Measurements from ENCODE around the gene DNAJB2. TPM values are rescaled to one million over a fixed set of nuclear protein-coding genes. Genes with fewer than 3 reads are reported as not detected.

DNAJB2 gene
- total and polyA plus RNA-seq, 2 of the 8 experiments (the other 6 are each of a cell fraction or from before 2014, with no cell fraction given) = 21.0 to 26.3 TPM

GRCh38 chr2:219268294-219268693 is 10.9 kb upstream of the DNAJB2 start:
- Histone ChIP-seq H3K79me2 (ENCODE audit: control insufficient read depth in 1 of 2, insufficient read depth in 2 of 2, low read length in 2 of 2) (no peaks in the 10 kb centered on the region), H3K4me1 (replicated peaks in 1 of 4; ENCODE audit: control insufficient read depth in 3 of 4, insufficient read depth in 4 of 4, low read length in 3 of 4) (no peaks in the 10 kb centered on the region), H3K9ac (replicated peaks in 1 of 4; ENCODE audit: extremely low read depth in 1 of 4, low read depth in 3 of 4, low read length in 3 of 4) (no peak overlapping the region), H3K4me2 (ENCODE audit: insufficient read depth in 1 of 2, low read depth in 2 of 2, low read length in 2 of 2) (no peak overlapping the region), H2AK5ac (ENCODE audit: low read depth, low read length) (no peak overlapping the region), H3K36me3 (ENCODE audit: control insufficient read depth in 2 of 4, insufficient read depth in 4 of 4, low read length in 3 of 4) (no peaks in the 10 kb centered on the region), H2BK120ac (replicated peaks; ENCODE audit: low read depth, low read length) (no peak overlapping the region), H2BK12ac (ENCODE audit: low read depth, low read length) (no peak overlapping the region), H3K14ac (ENCODE audit: insufficient read length) (no peak overlapping the region), H2BK5ac (ENCODE audit: low read depth, low read length) (no peak overlapping the region), H4K20me1 (replicated peaks in 1 of 2; ENCODE audit: control insufficient read depth in 1 of 2, insufficient read depth in 2 of 2, low read length in 2 of 2) (no peaks in the 10 kb centered on the region), H3K27me3 (replicated peaks in 1 of 4; ENCODE audit: control insufficient read depth in 3 of 4, extremely low read depth in 1 of 4, insufficient read depth in 3 of 4, low read length in 3 of 4) (peaks cover 0 to 3% (median 0%) of the 10 kb centered on the region in 4 experiments; a peak in 2 of 7 replicates), H4K5ac (ENCODE audit: insufficient read length, low read depth, low read length) (no peak overlapping the region), H4K8ac (ENCODE audit: extremely low read depth, insufficient read depth, low read length) (no peak overlapping the region), H3K23me2 (ENCODE audit: low read depth, low read length) (no peaks in the 10 kb centered on the region), H2BK15ac (ENCODE audit: low read length) (no peak overlapping the region), H3K4me3 (ENCODE audit: extremely low read depth in 1 of 4, insufficient read depth in 2 of 4, low read depth in 3 of 4, low read length in 4 of 4) (no peak overlapping the region), H3K9me3 (ENCODE audit: insufficient read depth in 2 of 2, low read depth in 1 of 2, low read length in 1 of 2) (no peaks in the 10 kb centered on the region), H3K23ac (ENCODE audit: insufficient read length) (no peak overlapping the region), H3K18ac (ENCODE audit: extremely low read depth, low read length) (no peak overlapping the region), H2BK20ac (ENCODE audit: low read length) (no peak overlapping the region), H3K56ac (replicated peaks; ENCODE audit: insufficient read length, low read depth, low read length) (no peak overlapping the region), H3K79me1 (ENCODE audit: low read depth, low read length) (no peaks in the 10 kb centered on the region), H2AFZ (ENCODE audit: low read length) (no peak overlapping the region), H3K27ac (ENCODE audit: low read depth, low read length) (no peak overlapping the region), H4K91ac (replicated peaks; ENCODE audit: insufficient read length, low read length) (no peak overlapping the region), H3K4ac (replicated peaks; ENCODE audit: insufficient read length, low read depth, low read length) (no peak overlapping the region)
- WGBS, 2 experiments (ENCODE audit: extremely low coverage in 1 of 2, insufficient coverage in 1 of 2, insufficient read length in 1 of 2, insufficient replicate concordance in 2 of 2, low coverage in 1 of 2, low lambda C conversion rate in 2 of 2, missing lambda C conversion rate in 1 of 2) = 80% methylated on average over 2 of the region's 2 CpGs; no CpG with 5 or more reads in 1 of the 2 experiments
- ChIA-PET CTCF (ENCODE audit: partially characterized antibody) (interaction anchor here (1.0 to 4.9 kb wide), 3 partner anchors 9 to 39 kb away, joined by 3 to 25 read pairs (median 6); partner anchors contain the start of genes ANKZF1, ATG9A and DNAJB2), POLR2A (ENCODE audit: partially characterized antibody) (no interaction called here)
- no peak for DNase-seq (ENCODE audit: low read depth in 1 of 2, low spot score in 2 of 2)
- TF ChIP-seq RFX5 (IDR thresholded peaks at IDR 0.05; ENCODE audit: borderline replicate concordance, low read depth, low read length) = no peak
- no peak for TF ChIP-seq SRF (IDR thresholded peaks at IDR 0.05; ENCODE audit: low read depth, low read length)
- TF ChIP-seq RAD21 (IDR thresholded peaks at IDR 0.05 in 1 of 2, conservative IDR thresholded peaks at IDR 0.05 in 1 of 2; ENCODE audit: low read depth in 2 of 2, low read length in 2 of 2) = no peak
- TF ChIP-seq BCL11A (IDR thresholded peaks at IDR 0.05; ENCODE audit: low read depth in 2 of 2, low read length in 2 of 2) = no peak
- no peak for TF ChIP-seq CHD1 (IDR thresholded peaks at IDR 0.05; ENCODE audit: low read depth, low read length)
- no peak for TF ChIP-seq TAF1 (IDR thresholded peaks at IDR 0.05; ENCODE audit: low read depth, low read length)
- no peak for TF ChIP-seq NRF1 (IDR thresholded peaks at IDR 0.05; ENCODE audit: low read depth, low read length)
- TF ChIP-seq JUN (IDR thresholded peaks at IDR 0.05; ENCODE audit: low read depth, low read length) = no peak
- TF ChIP-seq TEAD4 (IDR thresholded peaks at IDR 0.05; ENCODE audit: low read depth, low read length) = no peak
- TF ChIP-seq ASH2L (IDR thresholded peaks at IDR 0.05; ENCODE audit: low read length) = no peak
- no peak for TF ChIP-seq CBX8 (IDR thresholded peaks at IDR 0.05; ENCODE audit: borderline replicate concordance, low read depth, low read length)
- TF ChIP-seq CBX5 (IDR thresholded peaks at IDR 0.05; ENCODE audit: low read depth, low read length) = no peak
- no peak for TF ChIP-seq SAP30 (IDR thresholded peaks at IDR 0.05; ENCODE audit: insufficient read depth, insufficient replicate concordance, low read length)
- no peak for TF ChIP-seq SUZ12 (IDR thresholded peaks at IDR 0.05; ENCODE audit: low read length)
- no peak for FAIRE-seq

Data from H1 (cell line).